Adrenal gland (tissue), 12 donors: Measurements from ENCODE around the gene ABCG1. TPM values are rescaled to one million over a fixed set of nuclear protein-coding genes. Genes with fewer than 3 reads are reported as not detected.

Source experiments
- DNase-seq, 7 donors: peaks; one replicate each; pipeline ENCODE4 v3.0.0-alpha.2; 2019 to 2020
- H3K27ac ChIP-seq, 5 donors: fragments of 200-600 bp; sonication (generic) in 4 of 5; 1 replicate in 3 of 5; 2 replicates in 2 of 5; pipeline versions ENCODE4 v1.5.1 to v1.8.0; 2016 to 2020; ENCODE audit warnings: mild to moderate bottlenecking in 1 of 5
- H3K27me3 ChIP-seq: fragments of 200-600 bp; 2 replicates; pipeline ENCODE4 v1.8.0; 2021
- H3K36me3 ChIP-seq, 2 donors: fragments of 200-600 bp; replicated peaks in 1 of 2; 1 replicate in 1 of 2; 2 replicates in 1 of 2; pipeline versions ENCODE4 v1.5.1 to v1.8.0; 2018 to 2022
- H3K4me1 ChIP-seq, 2 donors: fragments of 200-600 bp; replicated peaks in 1 of 2; 1 replicate in 1 of 2; 2 replicates in 1 of 2; pipeline versions ENCODE4 v1.5.1 to v1.8.0; 2018 to 2021
- H3K4me3 ChIP-seq, 4 donors: fragments of 200-600 bp; sonication (generic) in 3 of 4; one replicate each; pipeline ENCODE4 v1.5.1; 2016 to 2018
- H3K9me3 ChIP-seq, 3 donors: fragments of 200-600 bp; sonication (generic) in 1 of 3; replicated peaks in 1 of 3; 1 replicate in 2 of 3; 2 replicates in 1 of 3; pipeline versions ENCODE4 v1.5.1 to v1.8.0; 2016 to 2021
- CTCF ChIP-seq, 6 experiments: fragments of 450-650 bp in 4 of 6; fragments of 200-600 bp in 2 of 6; sonication (generic) in 1 of 6; IDR thresholded peaks; 1 replicate in 5 of 6; 2 replicates in 1 of 6; pipeline versions ENCODE4 v1.5.1 to v1.8.0; 2016 to 2021; ENCODE audit warnings: antibody characterized with exemption in 6 of 6, mild to moderate bottlenecking in 2 of 6, moderate library complexity in 1 of 6
- POLR2A ChIP-seq, 2 donors: fragments of 450-650 bp; IDR thresholded peaks; one replicate each; pipeline ENCODE4 v1.6.1; 2017; ENCODE audit warnings: antibody characterized with exemption in 2 of 2, mild to moderate bottlenecking in 2 of 2, moderate library complexity in 1 of 2
- WGBS, 4 donors: extraction: QIAGEN DNeasy Blood & Tissue Kit in 2 of 4; methylation state at CpG; one replicate each; pipeline versions ENCODE4 v1.1.5 to v1.1.7; 2013 to 2017; 5-methylcytosine and 5-hydroxymethylcytosine counted together
- intact Hi-C, 2 donors: fragments of 100-400 bp; cut with DNase I; formaldehyde crosslinking; loops; one replicate each; pipeline versions ENCODE4 v1.14.1 to v1.15.0; 2022 to 2023
- polyA plus RNA-seq, 3 donors: library from polyadenylated mRNA; stranded (reverse); fragments of 200-250 nt in 2 of 3; fragments of 350-450 nt in 1 of 3; fragmentation: Illumina TruSeq in 1 of 3; extraction: RNeasy Lipid Tissue Mini Kit (QIAGEN cat#74804) in 1 of 3; gene quantifications; one replicate each; pipeline ENCODE4 v1.2.3, GENCODE V29; 2013 to 2014
- total RNA-seq, 9 donors: library from RNA; depleted of rRNA in 4 of 9; stranded (reverse); fragments of >200 nt in 4 of 9; fragments of 120-200 nt in 1 of 9; fragmentation: NEBNext Ultra II Directional in 1 of 9; extraction: Animal tissue kit (Norgen Biotek cat#: 25700) in 1 of 9; gene quantifications; one replicate each; pipeline versions ENCODE4 v1.1.0 to v1.2.4, GENCODE V29; 2013 to 2023
- donor health status: healthy with polysubstance abuse.
- donor health status: Bipolar disorder and iron deficiency.
- donor health status: DM: yes; HTN: yes; CAD: no.
- donor health status: DM: no; HTN: no; CAD: no.
- donor health status: DM: no; HTN: no; CAD: no.
- donor health status: DM: yes; HTN: yes; CAD: no.

ABCG1 gene
- total and polyA plus RNA-seq, 12 donors = 23.2 to 136 (median 67.9) TPM

GRCh38 chr21:42208036-42208435 is 10.9 kb upstream of the ABCG1 start:
- intact Hi-C loops = no loop called here
- Histone ChIP-seq H3K27ac (no peak overlapping the region), H3K9me3 (no peaks in the 10 kb centered on the region), H3K4me1 (no peaks in the 10 kb centered on the region), H3K4me3 (no peak overlapping the region), H3K27me3 (no peaks in the 10 kb centered on the region), H3K36me3 (no peaks in the 10 kb centered on the region)
- TF ChIP-seq CTCF (IDR thresholded peaks at IDR 0.05) (no peak), POLR2A (IDR thresholded peaks at IDR 0.05) (no peak)
- no peak for DNase-seq

- H3K27me3 ChIP-seq = no peaks in the 10 kb centered on the region
- 79 to 86% (median 85%) methylated on average over 5 of the region's 5 CpGs for WGBS, 4 donors
- no peak overlapping the region for H3K27ac ChIP-seq
- H3K9me3 ChIP-seq = no peaks in the 10 kb centered on the region
- TF ChIP-seq POLR2A (IDR thresholded peaks at IDR 0.05) (no peak), CTCF (IDR thresholded peaks at IDR 0.05) (no peak)
- intact Hi-C loops = no loop called here
- no peaks in the 10 kb centered on the region for H3K4me1 ChIP-seq
- no peaks in the 10 kb centered on the region for H3K36me3 ChIP-seq
- H3K4me3 ChIP-seq = no peak overlapping the region
- peak in 1 of 7 donors; percentile 23 for DNase-seq
Measured at GRCh38 chr21:42208801-42209490, 10.0 kb upstream of the ABCG1 start.

- Histone ChIP-seq H3K27me3 (no peaks in the 10 kb centered on the region), H3K4me3 (no peak overlapping the region), H3K27ac (peak overlapping the region in 1 of 5 donors; percentile 3), H3K4me1 (no peaks in the 10 kb centered on the region), H3K36me3 (no peaks in the 10 kb centered on the region), H3K9me3 (no peaks in the 10 kb centered on the region)
- WGBS, 4 donors = 65 to 75% (median 74%) methylated on average over 11 of the region's 11 CpGs
- DNase-seq = peak in 1 of 7 donors; percentile 46
- TF ChIP-seq CTCF (IDR thresholded peaks at IDR 0.05) (no peak), POLR2A (IDR thresholded peaks at IDR 0.05) (no peak)
- intact Hi-C loops = loop anchor here in 1 of 2 donors (10.0 kb wide), 1 partner anchor 65 kb away; no protein-coding TSS in a partner anchor
Measured at GRCh38 chr21:42209801-42210479, 9.0 kb upstream of the ABCG1 start.

- intact Hi-C loops = loop anchor here in 1 of 2 donors (10.0 kb wide), 1 partner anchor 63 kb away; no protein-coding TSS in a partner anchor
- TF ChIP-seq POLR2A (IDR thresholded peaks at IDR 0.05) (no peak), CTCF (IDR thresholded peaks at IDR 0.05) (no peak)
- peak in 1 of 7 donors; percentile 3 for DNase-seq
- H3K4me1 ChIP-seq = no peaks in the 10 kb centered on the region
- no peaks in the 10 kb centered on the region for H3K9me3 ChIP-seq
- H3K27me3 ChIP-seq = no peaks in the 10 kb centered on the region
- H3K27ac ChIP-seq = no peak overlapping the region
- H3K4me3 ChIP-seq = no peak overlapping the region
- no peaks in the 10 kb centered on the region for H3K36me3 ChIP-seq
- 79 to 85% (median 79%) methylated on average over 3 of the region's 3 CpGs for WGBS, 4 donors
Measured at GRCh38 chr21:42212266-42212665, 6.7 kb upstream of the ABCG1 start.
